ENCODE measurements around the gene SYTL2.
"Not testable (repeated sequence)": the region's sequence is repeated elsewhere in the genome, so short reads cannot be mapped to it uniquely, and the experiment has no call there.

The SYTL2 gene

DNA sequence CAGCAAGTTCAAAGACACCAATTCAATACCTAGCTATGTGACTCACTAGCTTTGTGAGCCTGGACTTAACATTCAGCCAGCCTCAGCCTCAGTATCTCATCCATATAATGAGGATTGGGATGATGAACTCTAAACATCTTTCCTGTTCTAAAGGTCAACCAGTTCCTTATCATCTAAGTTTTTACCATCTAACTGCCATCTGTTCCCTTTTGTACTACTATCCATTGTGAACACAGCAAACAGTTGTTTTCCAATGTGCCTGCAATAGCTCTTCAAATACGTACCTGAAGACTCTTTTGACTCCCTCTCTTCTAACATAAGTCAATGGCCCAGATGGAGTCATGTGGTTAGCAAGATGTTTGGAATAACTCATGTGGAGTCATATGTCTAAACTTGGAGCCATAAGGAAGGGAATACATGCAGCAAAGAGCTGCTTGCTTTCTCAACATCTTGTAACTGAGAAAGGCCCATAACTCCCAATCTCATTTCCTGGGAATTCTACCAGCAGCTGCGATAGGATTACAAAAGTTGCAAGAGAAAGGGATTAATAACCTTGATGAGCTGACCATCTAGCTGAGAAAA is 19.4 kb downstream of the SYTL2 start:
- no peak for DNase-seq (ENCODE audit: low read depth)

DNA sequence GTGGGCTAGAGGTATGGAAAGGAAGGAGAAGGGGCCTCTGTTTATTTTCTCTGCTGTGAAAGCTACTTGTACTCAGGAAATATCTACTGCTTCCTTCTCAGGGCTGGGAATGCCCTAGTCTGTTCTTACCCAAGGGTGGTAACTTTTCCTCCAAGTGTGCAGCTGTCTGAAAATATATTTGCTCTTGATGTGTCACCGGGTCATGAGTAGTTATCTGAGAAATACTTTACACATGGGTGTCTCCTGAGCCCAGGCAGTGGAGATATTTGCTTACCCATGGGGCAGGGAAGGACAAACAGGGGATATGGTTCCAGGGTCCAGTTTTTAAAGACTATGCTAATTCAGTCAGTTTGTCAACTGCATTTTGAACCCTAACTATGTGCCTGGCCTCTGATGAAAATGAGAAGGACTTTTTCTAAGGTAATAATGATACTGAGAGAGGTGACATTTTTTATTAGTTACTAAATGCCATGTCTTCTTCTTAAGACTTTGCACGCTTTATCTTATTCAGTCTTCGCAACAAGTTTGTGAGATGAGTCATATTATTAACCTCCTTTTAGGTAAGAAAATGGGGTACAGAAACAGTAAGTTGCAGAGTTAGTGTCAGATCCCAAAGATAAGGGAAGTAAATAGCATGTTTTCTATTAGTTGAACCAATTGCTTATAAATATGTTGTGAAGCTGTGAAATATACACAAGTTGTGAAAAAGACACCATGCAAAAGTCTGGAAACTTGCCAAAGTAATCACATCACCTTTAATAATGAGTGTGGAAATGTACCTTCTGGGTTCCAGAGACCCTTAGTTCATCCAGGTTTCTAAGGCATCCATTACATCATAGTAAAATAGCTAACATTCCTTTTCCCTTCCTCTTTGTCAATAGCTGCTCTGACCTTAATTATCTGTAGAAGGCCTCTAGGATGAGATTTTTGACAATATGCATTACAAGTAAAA is 22.9 kb downstream of the SYTL2 start:
- no peak for DNase-seq (ENCODE audit: low read depth)

DNA sequence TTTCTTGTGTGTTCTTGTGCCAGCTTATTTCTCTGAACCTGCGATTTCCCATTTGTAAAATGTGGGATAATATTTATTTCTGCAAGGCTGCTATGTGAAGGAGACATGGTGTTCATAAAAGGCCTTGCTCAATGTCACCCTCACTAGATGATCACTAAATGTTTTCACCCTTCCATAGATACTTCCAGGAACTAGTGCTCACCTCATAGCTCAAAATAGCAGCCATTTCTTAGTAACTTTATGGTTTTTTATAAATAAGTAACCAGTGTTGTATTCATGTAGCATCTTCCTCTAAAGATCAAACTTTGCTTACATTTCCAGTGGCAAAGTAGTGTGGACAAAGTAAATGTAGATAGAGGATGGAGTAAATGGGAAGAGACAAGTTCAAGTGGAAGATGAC is 23.8 kb downstream of the SYTL2 start:
- no peak for DNase-seq (ENCODE audit: low read depth)

DNA sequence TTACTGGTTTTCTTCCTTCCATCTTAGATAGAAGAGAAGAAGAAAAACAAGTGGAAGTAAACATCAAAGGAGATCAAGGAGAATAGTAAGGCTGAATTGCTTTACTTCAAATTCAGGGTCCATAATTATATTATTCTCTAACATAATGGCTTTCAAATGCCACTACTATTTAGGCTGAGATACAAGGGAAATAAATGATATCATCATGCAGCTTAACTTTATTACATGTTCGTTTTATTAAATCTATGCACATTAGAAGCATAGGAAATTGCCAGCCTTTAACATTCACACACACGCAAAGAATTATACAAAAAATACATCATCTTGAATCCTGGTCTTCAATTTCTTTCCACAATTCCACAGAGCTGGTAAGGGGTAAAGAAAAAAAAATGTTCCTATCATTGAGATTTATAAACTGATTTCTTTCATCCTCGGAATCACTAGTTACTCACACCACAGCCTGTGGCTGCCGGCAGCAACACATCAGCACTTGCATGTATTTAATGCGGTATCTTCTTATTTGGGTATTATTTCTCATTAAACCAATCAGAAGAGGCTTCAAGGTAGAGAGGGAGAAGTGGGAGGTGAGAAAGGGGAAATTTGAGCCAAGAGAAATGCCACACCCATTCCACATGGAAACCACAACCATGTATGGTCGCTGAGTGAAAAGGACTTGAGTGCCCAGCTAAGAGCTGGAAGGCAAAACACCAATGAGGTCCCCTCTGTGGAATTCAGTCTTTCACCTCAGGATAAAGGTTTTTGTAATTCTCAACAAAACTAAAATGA is 26.3 kb downstream of the SYTL2 start:
- DNase-seq (ENCODE audit: low read depth), result no peak

DNA sequence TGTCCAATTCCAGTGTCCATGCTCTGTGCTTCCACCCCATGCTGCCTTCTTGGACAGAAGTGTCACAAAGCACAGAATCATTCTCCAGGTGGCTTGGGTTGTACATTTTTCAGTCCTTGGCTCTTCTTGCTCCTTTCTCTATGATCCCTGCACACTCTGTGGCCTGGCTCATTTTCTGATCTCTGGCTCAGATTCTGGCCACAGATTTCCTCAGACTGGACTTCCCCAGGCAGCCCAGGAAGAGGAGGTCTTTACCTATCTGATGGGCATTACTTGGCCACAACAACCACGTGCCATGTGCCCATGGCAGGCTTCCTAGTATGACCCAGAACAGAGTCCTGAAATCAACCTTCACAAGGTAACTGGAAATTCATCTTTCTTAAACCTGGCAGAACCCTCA is 27.2 kb downstream of the SYTL2 start:
- DNase-seq (ENCODE audit: low read depth), result no peak

DNA sequence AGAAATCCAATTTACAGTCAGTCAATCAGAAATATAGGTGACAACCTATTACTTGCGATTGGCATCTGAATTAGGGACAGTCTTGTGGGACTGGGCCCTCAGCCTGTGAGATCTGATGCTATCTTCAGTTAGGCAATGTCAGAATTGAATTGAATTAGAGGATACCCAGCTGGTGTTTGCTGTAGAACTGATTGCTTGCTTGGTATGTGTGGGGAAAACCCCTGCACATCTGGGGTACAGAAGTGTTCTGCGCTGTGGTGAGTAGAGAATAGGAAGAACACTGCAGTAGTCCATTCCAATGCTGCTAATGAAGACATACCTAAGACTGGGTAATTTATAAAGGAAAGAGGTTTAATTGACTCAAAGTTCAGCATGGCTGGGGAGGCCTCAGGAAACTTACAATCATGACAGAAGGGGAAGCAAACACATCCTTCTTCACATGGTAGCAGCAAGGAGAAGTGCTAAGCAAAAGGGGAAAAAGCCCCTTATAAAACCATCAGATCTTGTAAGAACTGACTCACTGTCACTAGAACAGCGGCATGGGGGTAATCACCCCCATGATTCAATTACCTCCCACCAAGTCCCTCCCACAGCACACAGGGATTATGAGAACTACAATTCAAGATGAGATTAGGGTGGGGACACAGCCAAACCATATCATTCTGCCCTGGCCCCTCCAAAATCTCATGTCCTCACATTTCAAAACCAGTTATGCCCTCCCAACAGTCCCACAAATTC is 30.0 kb downstream of the SYTL2 start:
- DNase-seq (ENCODE audit: low read depth), result not testable (repeated sequence)

DNA sequence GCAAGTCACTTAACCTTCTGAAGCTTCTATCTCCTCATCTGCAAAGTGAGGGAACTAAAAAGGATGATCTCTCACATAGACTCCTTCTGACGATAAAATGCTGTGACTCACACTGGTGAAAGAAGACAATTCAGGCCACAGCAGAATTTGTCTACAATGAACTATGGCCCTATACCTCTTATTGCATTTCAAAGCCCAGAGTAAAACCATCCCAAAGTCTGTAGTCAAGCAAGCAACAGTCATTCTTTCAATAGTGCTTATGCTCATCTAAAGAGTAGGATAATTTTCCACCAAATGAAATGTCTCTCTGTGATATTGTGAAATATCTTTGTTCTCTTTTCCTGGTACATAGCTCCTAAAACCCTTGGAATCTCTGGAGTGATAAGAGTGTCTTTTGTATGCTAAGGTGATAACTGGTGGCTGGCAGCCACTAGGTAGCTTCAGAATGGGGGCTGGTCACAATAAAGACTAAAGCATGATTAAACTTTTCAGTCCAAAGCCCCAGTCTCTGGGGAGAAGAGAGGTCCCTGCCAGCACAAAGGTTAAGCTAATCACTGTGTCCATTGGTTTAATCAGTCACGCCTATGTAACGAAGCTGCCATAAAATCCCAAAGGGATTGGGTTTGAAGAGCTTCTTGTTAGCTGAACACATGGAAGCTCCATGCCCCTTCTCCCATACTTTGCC is 30.8 kb downstream of the SYTL2 start:
- DNase-seq (ENCODE audit: low read depth), result no peak

DNA sequence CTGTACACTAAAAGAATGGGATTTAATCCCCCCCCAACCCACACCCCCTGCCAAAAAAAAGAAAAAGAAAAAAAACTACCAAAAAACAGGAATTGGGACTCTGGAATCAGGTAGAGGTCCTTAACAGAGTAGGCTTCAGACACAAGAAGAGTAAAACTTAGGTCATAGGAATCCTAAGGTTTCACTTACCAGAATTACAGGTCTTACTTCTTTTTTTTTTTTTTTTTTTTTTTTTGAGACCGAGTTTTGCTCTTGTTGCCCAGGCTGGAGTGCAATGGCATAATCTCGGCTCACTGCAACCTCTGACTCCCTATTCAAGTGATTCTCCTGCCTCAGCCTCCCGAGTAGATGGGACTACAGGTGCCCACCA is 33.4 kb downstream of the SYTL2 start:
- DNase-seq (ENCODE audit: low read depth), result not testable (repeated sequence)

DNA sequence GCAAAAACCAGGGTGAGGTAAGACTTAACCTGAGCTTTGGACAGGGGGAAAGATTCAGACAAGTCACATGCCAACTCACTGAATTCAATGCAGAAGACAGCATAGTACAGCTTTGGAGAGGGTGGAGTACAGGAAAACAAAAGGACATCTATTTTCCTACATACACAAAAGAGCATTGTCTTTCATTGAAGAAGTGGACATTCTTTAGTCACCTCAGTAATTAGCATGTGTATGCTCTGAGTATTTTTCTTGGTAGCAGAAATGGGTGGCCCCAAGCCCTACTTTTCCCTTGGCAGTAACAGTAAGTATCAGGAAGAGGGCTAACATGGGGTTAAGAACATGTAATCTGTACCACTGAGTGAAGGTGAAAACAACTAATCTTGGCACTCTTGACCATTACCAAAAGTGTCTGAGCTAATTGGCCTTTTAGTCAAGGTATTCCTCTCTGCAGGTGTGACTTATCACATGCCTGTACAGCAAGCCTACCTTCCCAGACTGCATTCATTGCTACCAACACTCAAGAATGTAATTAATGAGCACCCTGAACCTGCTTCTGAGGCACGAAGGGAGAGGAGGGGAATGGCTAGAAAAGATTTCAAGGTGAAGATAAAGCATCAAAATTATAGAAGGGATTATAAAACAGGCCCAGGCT is 33.9 kb downstream of the SYTL2 start:
- DNase-seq (ENCODE audit: low read depth), result no peak

DNA sequence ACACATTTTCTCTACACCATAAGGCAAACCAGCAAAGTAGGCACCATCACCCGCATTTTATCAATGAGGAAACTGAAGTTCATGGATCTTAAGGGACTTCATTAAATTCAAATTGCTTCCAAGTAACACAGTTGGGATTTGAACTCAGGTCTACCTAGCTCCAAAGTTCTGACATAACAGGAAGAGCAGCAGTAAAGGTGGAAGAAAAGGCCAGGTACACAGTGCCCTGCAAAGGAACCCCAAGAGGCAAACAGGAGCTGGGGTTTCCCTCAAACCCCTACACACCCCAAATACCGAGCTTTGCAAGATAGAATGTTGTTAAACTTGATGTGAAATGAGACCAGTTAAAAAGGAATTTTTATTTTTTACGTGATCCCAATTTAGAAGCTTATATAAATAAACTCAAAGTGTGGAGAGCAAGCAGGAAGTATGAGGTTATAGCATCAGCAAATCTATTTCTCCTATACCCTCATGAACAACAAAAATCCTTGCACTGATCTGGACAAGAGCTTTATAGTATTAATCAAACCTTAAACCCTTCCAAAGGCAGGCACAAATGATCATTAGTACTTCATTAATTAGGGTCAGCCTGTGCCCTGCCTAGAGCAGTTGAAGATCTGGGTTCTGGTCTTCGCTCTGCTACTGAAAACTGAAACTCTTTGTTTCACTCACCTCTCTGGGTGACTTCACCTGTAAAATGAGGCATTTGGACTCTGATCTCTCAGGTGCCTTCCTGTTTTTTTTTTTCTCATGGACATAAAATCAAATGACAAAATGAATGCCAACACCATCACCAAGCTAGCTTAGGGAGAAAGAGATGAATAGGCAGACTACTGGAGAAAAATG is 36.5 kb downstream of the SYTL2 start:
- DNase-seq (ENCODE audit: low read depth), result no peak

DNA sequence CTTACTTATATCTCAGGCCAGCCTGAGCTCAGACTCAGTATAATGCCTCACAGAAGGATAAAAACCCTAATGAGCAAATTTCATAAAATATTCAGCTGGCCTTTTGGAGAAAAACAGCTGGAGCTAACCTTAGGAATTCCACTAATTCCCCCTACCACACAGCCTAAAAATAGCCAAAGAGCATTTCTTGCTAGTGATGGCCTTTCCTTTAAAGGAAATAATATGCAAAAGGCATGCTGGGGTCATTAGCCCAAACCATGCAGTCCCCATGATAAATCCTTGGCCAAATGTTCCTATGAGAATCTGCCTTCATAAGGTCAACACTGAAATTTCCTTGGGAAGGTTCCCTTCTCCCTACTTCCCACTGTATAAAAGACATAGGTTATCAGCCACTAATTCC is 38.2 kb downstream of the SYTL2 start:
- no peak for DNase-seq (ENCODE audit: low read depth)

DNA sequence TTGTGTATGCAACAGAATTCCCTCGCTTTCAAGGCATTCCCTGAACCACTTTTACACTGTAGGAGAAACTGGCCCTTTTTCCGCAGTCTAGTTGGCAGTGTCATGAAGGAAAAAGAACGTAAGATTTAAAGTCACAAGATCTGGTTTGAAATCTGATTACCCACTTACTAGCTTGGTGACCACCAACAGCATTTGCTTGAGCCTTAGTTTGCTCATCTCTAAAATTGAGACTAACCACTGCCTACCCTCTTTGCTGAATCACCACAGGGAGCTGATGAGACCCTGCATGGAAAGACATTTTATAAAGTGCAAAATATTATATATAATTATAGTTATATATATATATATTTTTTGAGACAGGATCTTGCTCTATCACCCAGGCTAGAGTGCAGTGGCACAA is 39.4 kb downstream of the SYTL2 start:
- DNase-seq (ENCODE audit: low read depth), result no peak

DNA sequence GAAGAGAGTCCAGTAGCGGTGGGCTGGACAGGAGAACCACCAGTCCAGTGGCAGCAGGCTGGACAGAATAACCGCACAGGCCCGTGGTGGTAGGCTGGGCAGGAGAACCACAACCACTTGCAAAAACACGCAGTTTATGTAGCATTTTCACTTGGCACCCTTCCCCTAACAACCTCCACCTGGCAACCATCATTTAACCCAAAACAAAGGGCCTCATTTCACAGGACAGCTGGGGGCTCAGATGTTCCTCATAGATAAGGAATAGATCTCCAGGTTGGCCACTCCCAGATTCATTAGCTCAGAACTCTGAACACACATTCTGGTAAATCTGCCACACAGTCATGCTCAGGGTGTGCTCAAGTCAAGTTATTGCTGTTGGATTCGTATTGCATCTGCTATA is 41.2 kb downstream of the SYTL2 start:
- no peak for DNase-seq (ENCODE audit: low read depth)

DNA sequence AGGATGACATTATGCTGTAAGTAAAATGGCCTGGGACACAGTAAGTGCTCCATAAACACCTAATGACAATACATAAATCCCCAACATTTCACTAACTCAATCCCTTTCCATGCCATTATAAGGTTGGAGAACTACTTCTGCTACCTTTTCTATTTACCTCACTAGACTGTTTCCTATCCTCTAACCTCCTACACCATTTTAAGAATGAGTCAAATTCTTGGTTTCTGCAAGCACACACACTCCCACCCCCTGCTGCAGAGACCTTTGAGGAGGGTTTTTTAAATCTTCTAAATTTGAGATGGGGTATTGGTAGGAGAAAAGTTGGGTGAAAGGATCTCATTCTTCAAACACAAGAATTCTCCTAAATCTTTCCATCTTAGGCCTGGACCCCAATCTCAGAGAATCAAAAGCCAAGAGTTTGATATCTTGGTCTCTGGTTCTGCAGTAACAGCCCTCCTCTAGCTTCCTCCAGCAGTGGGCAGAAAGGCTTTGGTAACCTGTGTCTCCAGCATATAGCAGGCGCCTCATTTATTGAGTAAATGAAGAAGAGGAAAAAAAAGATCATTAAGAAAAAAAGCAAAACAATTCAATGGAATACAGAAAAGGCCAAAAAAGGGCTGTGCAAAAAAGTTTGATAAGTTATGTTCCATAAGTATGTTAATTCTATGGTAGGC is 42.3 kb downstream of the SYTL2 start:
- DNase-seq (ENCODE audit: low read depth), result no peak

DNA sequence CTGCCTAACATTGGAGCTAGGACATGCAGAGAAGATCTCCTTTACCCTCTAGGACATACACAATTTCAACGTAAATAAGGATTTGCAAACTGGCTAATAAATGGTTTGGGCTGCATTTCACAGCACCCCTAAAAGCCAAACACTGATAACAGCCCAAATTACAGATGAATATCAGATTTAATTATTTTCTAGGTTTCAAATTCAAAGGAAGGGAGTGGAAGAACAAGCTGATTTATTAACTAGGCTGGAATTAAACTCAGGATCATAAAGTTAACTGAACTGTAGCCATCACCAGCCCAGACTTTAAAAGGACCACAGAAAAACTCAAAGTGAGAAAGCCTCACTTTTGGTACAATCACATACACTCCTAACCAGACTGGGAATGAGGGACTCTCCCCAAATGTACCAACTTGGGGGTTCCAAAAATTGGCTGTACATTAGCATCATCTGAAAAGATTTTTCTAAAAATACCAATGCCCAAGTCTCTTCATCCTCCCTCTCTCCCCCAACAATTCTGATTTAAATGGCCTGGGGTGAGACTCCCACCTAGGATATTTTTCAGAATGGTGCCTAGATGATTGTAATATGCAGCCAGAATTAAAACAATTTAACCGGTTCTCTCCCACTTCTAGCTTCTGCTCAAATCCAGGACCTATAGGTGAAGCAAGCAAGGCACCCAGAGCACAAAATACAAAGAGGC is 43.5 kb downstream of the SYTL2 start:
- DNase-seq (ENCODE audit: low read depth), result no peak

DNA sequence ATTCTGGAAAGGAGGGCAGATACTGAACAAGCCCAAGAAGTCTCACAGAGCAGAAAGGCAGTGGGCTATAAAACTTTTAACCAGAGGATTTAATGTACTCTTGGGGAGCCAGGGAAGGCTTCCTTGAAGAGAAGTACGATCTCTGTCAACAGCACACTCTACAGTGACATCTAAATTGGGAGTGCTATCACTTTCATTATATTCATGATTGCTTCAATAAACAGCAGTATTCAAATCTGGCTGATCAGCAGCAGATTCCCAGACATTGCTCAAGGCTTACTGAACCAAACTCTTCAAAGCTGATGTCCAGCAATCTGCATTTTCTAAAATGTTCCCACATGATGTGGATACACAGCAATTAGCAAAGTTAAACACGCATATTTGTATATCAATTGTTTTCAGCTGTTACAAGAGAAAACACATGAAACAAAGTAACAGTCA is 44.2 kb downstream of the SYTL2 start:
- no peak for DNase-seq (ENCODE audit: low read depth)

DNA sequence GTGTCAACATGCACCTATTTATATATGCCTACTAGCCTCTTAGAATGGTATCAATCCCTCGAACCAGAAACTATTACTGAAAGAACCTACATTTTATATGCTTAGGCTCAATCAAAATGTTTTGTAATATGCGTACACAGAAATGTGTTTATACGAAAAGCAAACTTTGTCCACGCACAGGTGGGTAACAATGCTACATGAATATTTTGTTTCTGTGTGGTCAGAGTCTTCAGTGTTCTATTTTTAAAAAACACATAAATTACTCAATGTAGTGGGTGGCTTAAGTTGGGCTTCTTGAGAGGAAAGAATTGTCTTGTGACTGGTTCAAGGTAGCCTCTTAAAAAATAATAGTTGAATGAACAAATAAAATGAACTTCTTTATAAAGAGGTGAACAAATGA is 46.1 kb downstream of the SYTL2 start:
- no peak for DNase-seq (ENCODE audit: low read depth)

DNA sequence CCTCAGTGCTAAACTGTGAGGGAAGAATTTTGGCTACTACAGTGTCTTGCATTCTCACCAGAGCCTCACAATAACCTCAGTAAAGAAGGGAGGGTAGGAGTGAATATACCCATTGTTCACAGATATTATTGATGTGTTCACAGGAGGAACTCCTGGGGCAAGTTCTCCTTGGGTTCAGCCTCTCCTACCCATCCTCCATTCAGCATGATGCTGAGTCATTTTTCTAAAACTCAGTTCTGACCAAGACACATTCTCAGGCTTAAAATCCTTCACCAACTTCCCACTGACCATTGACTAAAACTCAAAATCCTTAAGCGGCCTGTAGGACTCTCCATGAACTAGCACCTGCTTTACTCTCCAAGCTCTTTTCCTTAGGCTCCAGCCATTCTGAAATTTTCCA is 48.7 kb downstream of the SYTL2 start:
- DNase-seq (ENCODE audit: low read depth), result no peak

DNA sequence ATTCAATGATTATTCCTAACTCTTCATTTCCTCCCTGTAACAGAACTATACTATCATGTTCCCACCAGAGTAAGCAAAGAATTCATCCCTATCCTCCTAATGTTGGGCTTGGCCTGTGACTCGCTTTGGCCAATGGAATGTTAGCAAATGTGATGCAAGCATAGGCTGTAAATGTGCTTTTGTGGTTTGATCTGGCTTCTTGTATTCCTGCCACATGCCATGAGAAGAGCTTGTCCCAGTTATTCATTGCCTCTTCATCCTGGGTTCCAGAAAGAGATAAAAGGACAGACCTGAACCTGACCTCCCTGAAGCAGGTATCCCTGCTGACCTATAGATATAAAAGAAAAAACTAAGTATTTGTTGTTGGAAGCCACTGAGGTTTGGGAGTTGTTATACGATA is 51.0 kb downstream of the SYTL2 start:
- no peak for DNase-seq (ENCODE audit: low read depth)

All from stimulated activated CD8-positive, alpha-beta memory T cell treated with anti-CD3 and anti-CD28 coated beads, Interleukin-15, amount 100 ng/mL, for 24 hours (primary cell).